Measurements from ENCODE around the gene ACOT6.

The ACOT6 gene

GRCh38 chr14:73665130-73665529 lies 52.8 kb downstream of the ACOT6 start:
- no peak for TF ChIP-seq CTCF (IDR thresholded peaks at IDR 0.05; ENCODE audit: extremely low read depth, insufficient read depth, missing control alignments)
- DNase-seq (ENCODE audit: low spot score), result no peak
- in situ Hi-C loops (cut with MboI; ENCODE audit: low pct_unique_long_range_greater_than_20kb, low sequenced_read_pairs, unreplicated experiment), result no loop called here

- in situ Hi-C loops (cut with MboI; ENCODE audit: low pct_unique_long_range_greater_than_20kb, low sequenced_read_pairs, unreplicated experiment), result no loop called here
- DNase-seq (ENCODE audit: low spot score), result no peak
- no peak for TF ChIP-seq CTCF (IDR thresholded peaks at IDR 0.05; ENCODE audit: extremely low read depth, insufficient read depth, missing control alignments)
These were observed 54.3 kb downstream of the ACOT6 start for GRCh38 chr14:73666583-73666982.

DNA sequence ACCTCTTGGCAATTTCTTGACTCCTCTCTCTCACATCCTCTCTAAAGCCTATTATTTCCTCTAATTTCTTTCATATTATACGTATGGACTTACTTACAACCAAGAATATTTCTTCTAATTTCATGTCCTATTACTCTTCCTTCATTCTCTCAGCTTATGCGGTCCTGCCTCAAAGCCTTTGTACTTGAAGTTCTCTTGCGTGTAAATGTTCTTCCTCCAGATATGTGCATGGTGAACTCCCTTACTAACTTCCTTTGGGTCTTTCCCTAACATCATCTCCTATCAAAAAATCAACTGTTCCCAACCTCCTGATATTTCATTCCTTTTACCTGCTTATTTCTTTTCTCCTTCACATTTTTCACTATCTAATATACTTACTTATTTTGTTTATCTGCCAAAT lies 55.5 kb downstream of the ACOT6 start:
- in situ Hi-C loops (cut with MboI; ENCODE audit: low pct_unique_long_range_greater_than_20kb, low sequenced_read_pairs, unreplicated experiment), result no loop called here
- no peak for TF ChIP-seq CTCF (IDR thresholded peaks at IDR 0.05; ENCODE audit: extremely low read depth, insufficient read depth, missing control alignments)
- no peak for DNase-seq (ENCODE audit: low spot score)

Data from GM13977 (cell line).